ENCODE results near the gene SEZ6.

DNA sequence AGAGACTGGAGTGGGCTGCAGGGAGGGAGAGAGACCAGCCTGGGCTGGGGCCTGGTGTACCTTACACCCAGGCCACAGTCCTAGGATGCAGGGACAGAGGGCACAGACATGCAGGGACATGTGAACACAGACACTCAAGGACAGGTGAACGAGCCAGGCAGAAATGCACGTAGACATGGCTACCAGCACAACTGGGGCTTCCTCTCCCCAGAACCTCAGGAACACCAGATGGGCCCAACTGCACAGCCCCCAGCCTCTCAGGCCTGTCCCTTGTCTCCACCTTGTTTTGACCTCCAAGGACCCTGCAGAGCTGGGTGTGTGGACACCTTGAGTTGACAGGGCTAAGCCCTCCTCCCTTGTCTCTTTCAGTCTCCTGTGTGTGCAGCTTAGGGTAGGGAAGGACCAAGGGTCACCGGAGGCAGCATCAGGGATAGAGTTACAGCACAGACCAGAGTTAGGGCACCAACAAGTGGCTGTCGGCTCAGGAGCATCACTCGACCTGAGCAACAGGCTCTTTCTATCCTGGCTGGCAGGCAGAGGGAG lies 9.2 kb downstream of the SEZ6 start:
- TF ChIP-seq CTCF (conservative IDR thresholded peaks at IDR 0.05 in 1 of 2, IDR thresholded peaks at IDR 0.05 in 1 of 2; ENCODE audit: low read depth in 1 of 2, low read length in 2 of 2) (no peak), EZH2 (IDR thresholded peaks at IDR 0.05; ENCODE audit: low read length, missing control alignments) (no peak)
